Measurements from ENCODE around the gene SUSD4.

SUSD4 gene

DNA sequence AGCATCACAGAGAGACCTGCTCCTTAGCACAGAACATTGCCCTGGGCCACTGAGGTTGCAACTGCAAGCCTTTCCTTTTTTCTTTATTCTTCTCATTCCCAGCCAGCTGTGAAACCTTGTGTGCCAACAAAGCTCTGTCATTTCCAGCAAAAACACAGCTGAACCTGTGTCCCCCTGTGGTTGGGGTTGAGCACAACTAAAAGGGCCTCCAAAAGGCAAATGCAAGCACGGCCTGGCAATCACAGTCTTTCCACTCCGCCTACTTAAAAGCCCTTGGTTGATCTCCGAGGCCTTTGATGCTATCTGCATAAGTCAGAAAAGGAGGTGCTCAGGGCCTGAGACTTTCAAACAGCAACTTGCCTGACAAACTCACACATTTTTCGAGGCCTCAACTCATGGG is 32.7 kb downstream of the SUSD4 start:
- no peak for DNase-seq (ENCODE audit: low spot score)
- Histone ChIP-seq H3K27ac (no peak overlapping the region), H3K4me3 (no peak overlapping the region)
- TF ChIP-seq, protein P1, sequence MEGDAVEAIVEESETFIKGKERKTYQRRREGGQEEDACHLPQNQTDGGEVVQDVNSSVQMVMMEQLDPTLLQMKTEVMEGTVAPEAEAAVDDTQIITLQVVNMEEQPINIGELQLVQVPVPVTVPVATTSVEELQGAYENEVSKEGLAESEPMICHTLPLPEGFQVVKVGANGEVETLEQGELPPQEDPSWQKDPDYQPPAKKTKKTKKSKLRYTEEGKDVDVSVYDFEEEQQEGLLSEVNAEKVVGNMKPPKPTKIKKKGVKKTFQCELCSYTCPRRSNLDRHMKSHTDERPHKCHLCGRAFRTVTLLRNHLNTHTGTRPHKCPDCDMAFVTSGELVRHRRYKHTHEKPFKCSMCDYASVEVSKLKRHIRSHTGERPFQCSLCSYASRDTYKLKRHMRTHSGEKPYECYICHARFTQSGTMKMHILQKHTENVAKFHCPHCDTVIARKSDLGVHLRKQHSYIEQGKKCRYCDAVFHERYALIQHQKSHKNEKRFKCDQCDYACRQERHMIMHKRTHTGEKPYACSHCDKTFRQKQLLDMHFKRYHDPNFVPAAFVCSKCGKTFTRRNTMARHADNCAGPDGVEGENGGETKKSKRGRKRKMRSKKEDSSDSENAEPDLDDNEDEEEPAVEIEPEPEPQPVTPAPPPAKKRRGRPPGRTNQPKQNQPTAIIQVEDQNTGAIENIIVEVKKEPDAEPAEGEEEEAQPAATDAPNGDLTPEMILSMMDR (IDR thresholded peaks at IDR 0.05), result no peak

- Histone ChIP-seq H3K27ac (no peak overlapping the region), H3K4me3 (no peak overlapping the region)
- TF ChIP-seq, protein P1 (IDR thresholded peaks at IDR 0.05), result no peak
- DNase-seq (ENCODE audit: low spot score), result no peak
These were observed 33.5 kb downstream of the SUSD4 start for GRCh38 chr1:223330466-223330865.

DNA sequence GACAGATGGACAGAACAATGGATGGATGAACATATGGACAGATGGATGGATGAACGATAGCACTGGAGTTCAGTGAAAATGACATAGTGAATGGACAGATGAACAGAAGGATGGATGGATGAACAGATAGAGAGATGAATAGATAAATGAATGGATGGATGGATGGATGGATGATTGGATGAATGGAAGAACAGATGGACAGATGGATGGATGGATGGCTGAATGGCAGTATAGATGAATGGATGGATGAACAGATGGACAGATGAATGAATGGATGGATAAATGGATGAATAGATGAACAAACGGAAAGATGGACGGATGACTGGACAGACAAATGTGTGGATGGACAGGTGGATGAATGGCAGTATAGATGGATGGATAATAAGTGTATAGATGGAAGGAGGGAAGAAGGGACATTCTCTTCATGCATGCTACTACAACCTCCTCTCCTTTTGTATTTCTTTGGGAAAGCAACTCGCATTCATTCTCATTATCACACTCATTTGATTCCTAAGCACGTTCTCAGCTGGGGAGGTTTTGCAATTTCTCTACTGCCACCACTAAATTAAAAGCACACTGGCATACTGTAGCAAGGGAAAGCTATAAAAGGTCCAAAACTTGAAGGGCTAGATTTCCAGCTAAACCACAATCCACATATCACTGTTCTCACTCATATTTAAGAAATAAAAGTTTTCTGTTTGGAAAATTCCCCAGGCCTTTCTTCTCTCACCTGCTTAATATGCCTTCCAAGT is 34.1 kb downstream of the SUSD4 start:
- no peak for DNase-seq (ENCODE audit: low spot score)
- Histone ChIP-seq H3K27ac (no peak overlapping the region), H3K4me3 (no peak overlapping the region)
- TF ChIP-seq, protein P1 (IDR thresholded peaks at IDR 0.05), result no peak

DNA sequence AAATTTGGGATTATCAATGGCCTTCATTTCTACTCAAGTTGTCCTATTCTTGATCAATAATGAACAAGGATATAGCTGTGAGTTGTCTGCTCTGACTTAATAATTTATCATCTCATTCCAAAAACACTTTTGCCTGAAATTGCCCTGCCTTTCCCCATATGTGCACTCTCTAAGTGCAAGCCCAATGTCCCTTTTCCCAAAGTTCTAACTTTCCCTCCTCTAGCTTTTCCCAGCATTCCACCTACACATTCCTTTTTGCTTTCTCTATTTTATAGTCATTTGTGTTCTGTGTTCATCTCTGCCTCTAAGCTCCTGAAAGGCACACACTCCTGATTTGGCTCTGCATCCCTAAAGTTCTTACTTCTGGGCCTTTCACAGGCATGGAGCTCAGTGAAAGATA is 34.7 kb downstream of the SUSD4 start:
- TF ChIP-seq, protein P1 (IDR thresholded peaks at IDR 0.05), result no peak
- no peak overlapping the region for H3K4me3 ChIP-seq
- H3K27ac ChIP-seq, result no peak overlapping the region
- DNase-seq (ENCODE audit: low spot score), result no peak

DNA sequence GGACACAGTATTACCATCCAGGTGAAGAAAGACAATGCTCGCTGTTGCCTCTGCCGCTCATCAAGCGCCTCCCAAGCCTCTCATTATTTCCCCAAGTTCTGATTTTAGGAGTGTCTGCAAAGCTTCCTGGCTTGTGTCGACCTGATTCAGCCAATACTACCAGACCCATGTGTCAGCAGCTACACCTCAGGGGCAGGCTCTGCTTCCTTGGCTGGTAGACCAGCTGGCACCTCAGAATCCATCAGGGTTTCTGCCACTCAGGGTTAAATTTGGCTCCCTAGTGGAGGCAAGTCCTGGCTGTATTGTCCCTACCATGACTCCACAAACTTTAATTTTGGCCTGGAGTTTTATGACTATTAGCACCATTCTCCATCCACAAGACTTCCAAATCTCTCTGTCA is 35.4 kb downstream of the SUSD4 start:
- Histone ChIP-seq H3K4me3 (no peak overlapping the region), H3K27ac (no peak overlapping the region)
- no peak for DNase-seq (ENCODE audit: low spot score)
- TF ChIP-seq, protein P1 (IDR thresholded peaks at IDR 0.05), result no peak

DNA sequence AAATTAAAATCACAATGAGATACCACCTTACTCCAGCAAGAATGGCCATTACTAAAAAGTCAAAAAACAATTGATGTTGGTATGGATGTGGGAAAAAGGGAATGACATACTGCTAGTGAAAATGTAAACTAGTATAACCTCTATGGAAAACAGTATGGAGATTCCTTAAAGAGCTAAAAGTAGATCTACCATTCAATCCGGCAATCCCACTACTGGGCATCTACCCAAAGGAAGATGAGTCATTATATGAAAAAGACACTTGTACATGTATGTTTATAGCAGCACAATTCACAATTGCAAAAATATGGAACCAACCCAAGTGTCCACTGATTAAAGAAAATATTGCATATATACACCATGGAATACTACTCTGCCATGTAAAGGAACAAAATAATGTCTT is 37.2 kb downstream of the SUSD4 start:
- TF ChIP-seq, protein P1 (IDR thresholded peaks at IDR 0.05), result no peak
- Histone ChIP-seq H3K4me3 (no peak overlapping the region), H3K27ac (no peak overlapping the region)
- no peak for DNase-seq (ENCODE audit: low spot score)

All from coronary artery (tissue), 2 donors.